ENCODE measurements around the gene ANKS6. TPM values are rescaled to one million over a fixed set of nuclear protein-coding genes. Genes with fewer than 3 reads are reported as not detected.

ANKS6 gene
- total and polyA plus RNA-seq, 2 of the 4 experiments (the other 2 are of a cell fraction): 9.0 to 23.6 TPM

- no peak overlapping the region for H3K4me2 ChIP-seq (ENCODE audit: low read depth, low read length)
- 60% methylated on average over 1 of the region's 11 CpGs; no CpG with 5 or more reads in 1 of the 2 experiments for WGBS, 2 experiments (ENCODE audit: extremely low coverage in 2 of 2, insufficient read length in 1 of 2)
- no TSS peak for BruUV-seq (replicated peaks)
- H4K20me1 ChIP-seq (ENCODE audit: insufficient read depth, low read length): peaks cover 2% of the 10 kb centered on the region; the same call in 1 of the 2 replicates
- peaks cover 5 to 11% of the 10 kb centered on the region in 2 experiments; a peak in 2 of 4 replicates for H3K79me1 ChIP-seq (ENCODE audit: low read depth in 1 of 2, low read length in 2 of 2)
- H3K14ac ChIP-seq (replicated peaks; ENCODE audit: low read depth, low read length): no peak overlapping the region
- no peak overlapping the region for H2BK120ac ChIP-seq (ENCODE audit: low read depth, low read length)
- H4K8ac ChIP-seq (ENCODE audit: low read depth in 2 of 2, low read length in 2 of 2): no peak overlapping the region
- H2AK5ac ChIP-seq (ENCODE audit: low read depth, low read length): no peak overlapping the region
- H2AK9ac ChIP-seq (replicated peaks; ENCODE audit: low read depth, low read length, poor library complexity): no peak overlapping the region
- in situ Hi-C loops (cut with MboI; ENCODE audit: low sequenced_read_pairs): no loop called here
- no peaks in the 10 kb centered on the region for H3K4me1 ChIP-seq (ENCODE audit: control insufficient read depth, insufficient read depth, low read length)
- no peak overlapping the region for H3K23ac ChIP-seq (ENCODE audit: low read depth, low read length)
- H3K18ac ChIP-seq (ENCODE audit: low read depth, low read length): no peak overlapping the region
- H2BK20ac ChIP-seq (ENCODE audit: low read depth, low read length): no peak overlapping the region
- H3K27me3 ChIP-seq (ENCODE audit: control insufficient read depth, insufficient read depth, low read length): no peaks in the 10 kb centered on the region
- no peak overlapping the region for H3K56ac ChIP-seq (ENCODE audit: extremely low read depth, insufficient read depth, low read length)
- H2BK15ac ChIP-seq (ENCODE audit: low read depth, low read length): no peak overlapping the region
- H3K4ac ChIP-seq (ENCODE audit: low read depth, low read length): no peak overlapping the region
- no peak overlapping the region for H4K5ac ChIP-seq (ENCODE audit: low read depth, low read length)
- ChIA-PET POLR2A (ENCODE audit: unreplicated experiment) (no interaction called here), CTCF (interaction anchor here (0.6 kb wide), 1 partner anchor 10 kb away, joined by 3 read pairs; no protein-coding TSS in a partner anchor)
- H3K36me3 ChIP-seq (ENCODE audit: control insufficient read depth, insufficient read depth, low read length): peaks cover 23% of the 10 kb centered on the region
- H3K27ac ChIP-seq (ENCODE audit: insufficient read depth, low read length): no peak overlapping the region
- H4K91ac ChIP-seq (ENCODE audit: insufficient read depth, low read depth, low read length): no peak overlapping the region
- intact Hi-C loops (cut with micrococcal nuclease): no loop called here
- no peak for ATAC-seq (ENCODE audit: low read depth)
- no peak overlapping the region for H3K9ac ChIP-seq (ENCODE audit: low read depth, low read length)
- no peaks in the 10 kb centered on the region for H3K9me1 ChIP-seq (ENCODE audit: insufficient read depth, low read length)
- H2AFZ ChIP-seq (replicated peaks; ENCODE audit: low read length, poor library complexity): no peak overlapping the region
- no peak for DNase-seq
- H3K4me3 ChIP-seq (ENCODE audit: insufficient read depth, low read depth, low read length): no peak overlapping the region
- no peak overlapping the region for H2BK5ac ChIP-seq (ENCODE audit: low read depth, low read length, poor library complexity, severe bottlenecking)
- no peaks in the 10 kb centered on the region for H3K9me3 ChIP-seq (ENCODE audit: control insufficient read depth, insufficient read depth, low read length)
- dilution Hi-C loops (cut with HindIII; ENCODE audit: low sequenced_read_pairs, unreplicated experiment): no loop called here
- TF ChIP-seq FOS (IDR thresholded peaks at IDR 0.05; ENCODE audit: low read depth, low read length): no peak
- TF ChIP-seq NFE2L2 (IDR thresholded peaks at IDR 0.05; ENCODE audit: low read depth, low read length): no peak
- TF ChIP-seq POLR2A (IDR thresholded peaks at IDR 0.05; ENCODE audit: low read depth, low read length): no peak
Observed at GRCh38 chr9:98781588-98782383, 14.6 kb downstream of the ANKS6 start.

All from IMR-90 (cell line).